PC-9 (cell line): ENCODE data around the gene SLC23A1. TPM values are rescaled to one million over a fixed set of nuclear protein-coding genes. Genes with fewer than 3 reads are reported as not detected.

Source experiments
- BruUV-seq: library from RNA; stranded (reverse); fragments of 400-500 nt; replicated peaks from 2 replicates; lab custom pipeline; 2021; lab: Mats Ljungman, UMichigan
- CTCF ChIA-PET: fragments of 300-600 bp; sonication (Branson Sonifier 250); formaldehyde crosslinking; loops from one replicate; lab custom pipeline; 2022; ENCODE audit warnings: antibody characterized with exemption; lab: Charles Lee
- POLR2A ChIA-PET: fragments of 300-600 bp; sonication (Branson Sonifier 250); formaldehyde crosslinking; loops from one replicate; lab custom pipeline; 2022; ENCODE audit warnings: antibody characterized with exemption; ENCODE audit not compliant: unreplicated experiment; lab: Charles Lee
- DNase-seq, 2 experiments: peaks; one replicate each; pipeline versions ENCODE4 v3.0.0 to v3.0.0-alpha.2; 2015 to 2022; ENCODE audit warnings: mixed read lengths in 1 of 2
- H2AFZ ChIP-seq: fragments of 200-600 bp; sonication (generic); 2 replicates; pipeline ENCODE4 v1.8.1; 2017; ENCODE audit warnings: antibody characterized with exemption
- H3F3A ChIP-seq: fragments of 200-600 bp; sonication (generic); 2 replicates; pipeline ENCODE4 v1.8.1; 2017; ENCODE audit warnings: antibody characterized with exemption, mild to moderate bottlenecking, low read depth; ENCODE audit not compliant: insufficient read depth
- H3K27ac ChIP-seq: fragments of 200-600 bp; sonication (generic); 2 replicates; pipeline ENCODE4 v1.6.1; 2016; ENCODE audit warnings: mixed run types
- H3K27me3 ChIP-seq: fragments of 200-600 bp; sonication (generic); 2 replicates; pipeline ENCODE4 v1.6.1; 2016; ENCODE audit warnings: low read depth, mixed run types; ENCODE audit not compliant: insufficient read depth
- H3K36me3 ChIP-seq: fragments of 200-600 bp; sonication (generic); 2 replicates; pipeline ENCODE4 v1.6.1; 2016; ENCODE audit warnings: low read depth, mixed run types
- H3K4me1 ChIP-seq: fragments of 200-600 bp; sonication (generic); replicated peaks from 2 replicates; pipeline ENCODE4 v1.6.1; 2016; ENCODE audit warnings: mixed run types; ENCODE audit not compliant: insufficient read depth
- H3K4me2 ChIP-seq: fragments of 200-600 bp; sonication (generic); 2 replicates; pipeline ENCODE4 v1.6.1; 2017; ENCODE audit warnings: mixed run types
- H3K4me3 ChIP-seq: fragments of 200-600 bp; sonication (generic); 2 replicates; pipeline ENCODE4 v1.6.1; 2016; ENCODE audit warnings: mixed run types
- H3K79me2 ChIP-seq: fragments of 200-600 bp; sonication (generic); 2 replicates; pipeline ENCODE4 v1.6.1; 2017; ENCODE audit warnings: low read depth, mixed run types
- H3K9me2 ChIP-seq: fragments of 200-600 bp; sonication (generic); 2 replicates; pipeline ENCODE4 v1.8.1; 2017; ENCODE audit warnings: mild to moderate bottlenecking; ENCODE audit not compliant: insufficient read depth
- H3K9me3 ChIP-seq: fragments of 200-600 bp; sonication (generic); 2 replicates; pipeline ENCODE4 v1.8.1; 2016; ENCODE audit warnings: low read depth; ENCODE audit not compliant: insufficient read depth
- H4K20me1 ChIP-seq: fragments of 200-600 bp; sonication (generic); 2 replicates; pipeline ENCODE4 v1.8.1; 2017; ENCODE audit not compliant: insufficient read depth
- EZH2 ChIP-seq: fragments of 200-600 bp; sonication (generic); IDR thresholded peaks from 2 replicates; pipeline ENCODE4 v1.8.0; 2017; ENCODE audit warnings: antibody characterized with exemption, low read depth
- intact Hi-C: fragments of 100-400 bp; cut with micrococcal nuclease; formaldehyde crosslinking; loops from one replicate; pipeline ENCODE4 v1.10.0; 2022; ENCODE audit not compliant: unreplicated experiment
- total RNA-seq: library from RNA; stranded (reverse); gene quantifications from 2 replicates; pipeline ENCODE4 v1.2.3, GENCODE V29; 2021
- TF ChIP-seq, protein P1 (sequence below): fragments of 200-600 bp; sonication (generic); conservative IDR thresholded peaks from 2 replicates; pipeline ENCODE4 v1.6.1; 2017; ENCODE audit warnings: mixed run types, antibody characterized with exemption, mild to moderate bottlenecking, moderate library complexity

SLC23A1 gene
- total RNA-seq, 1 experiment from 2014 or later: 1.9 TPM

DNA sequence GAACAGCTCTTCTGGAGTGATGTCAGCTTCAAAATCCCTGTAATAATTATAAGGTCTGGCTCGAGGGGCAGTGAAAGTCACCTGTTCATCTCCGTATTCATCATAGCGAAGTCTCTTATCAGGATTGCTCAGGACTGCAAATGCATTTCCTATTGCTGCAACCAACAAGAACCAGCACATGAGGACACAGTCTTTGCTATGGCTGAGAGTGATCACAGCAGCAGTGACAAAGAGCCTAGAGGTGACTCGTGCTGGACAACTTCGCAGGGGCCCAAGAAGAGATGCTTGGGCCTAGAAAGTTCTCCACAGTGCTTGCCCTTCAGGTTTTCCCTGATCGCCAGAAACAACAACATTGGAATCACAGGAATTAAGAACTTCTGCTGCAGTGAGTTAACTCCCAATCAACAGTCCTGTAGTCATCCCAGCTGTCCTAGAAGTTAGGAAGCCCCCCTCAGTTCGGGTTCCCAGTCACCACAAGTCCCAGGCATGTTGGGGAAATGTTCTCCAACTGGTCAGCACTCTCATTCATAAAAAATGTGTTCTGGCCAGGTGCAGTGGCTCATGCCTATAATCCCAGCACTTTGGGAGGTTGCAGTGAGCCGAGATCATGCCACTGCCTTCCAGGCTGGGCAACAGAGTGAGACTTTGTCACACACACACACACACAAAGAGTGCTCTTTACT lies 43.2 kb upstream of the SLC23A1 start:
- DNase-seq: no peak

DNA sequence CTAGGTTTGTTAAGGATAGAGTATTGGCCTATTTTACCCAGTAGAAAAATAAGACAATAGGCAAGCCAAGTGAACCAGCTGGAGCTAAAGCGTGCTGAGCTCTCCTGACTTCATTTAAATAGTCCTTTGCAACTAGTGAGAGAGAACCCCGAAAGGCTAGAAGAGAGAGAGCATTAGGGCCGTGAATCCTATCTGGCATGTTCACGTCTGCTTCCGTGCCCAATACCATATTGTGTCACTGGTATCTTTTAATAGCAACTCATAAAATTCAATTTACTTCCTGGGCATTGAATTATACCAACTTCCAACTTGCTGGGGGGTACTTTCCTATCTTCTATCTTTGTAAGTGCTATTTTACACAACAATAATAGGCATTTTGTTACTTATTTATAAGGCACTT lies 42.4 kb upstream of the SLC23A1 start:
- no TSS peak for BruUV-seq
- H3K4me3 ChIP-seq: no peak overlapping the region
- CTCF ChIA-PET: no interaction called here
- H3K36me3 ChIP-seq: no peaks in the 10 kb centered on the region; the same call in 1 of the 2 replicates
- H3K9me2 ChIP-seq: no peaks in the 10 kb centered on the region
- intact Hi-C loops: no loop called here
- H3K79me2 ChIP-seq: no peaks in the 10 kb centered on the region
- no peaks in the 10 kb centered on the region for H3K27me3 ChIP-seq
- H3K4me1 ChIP-seq: no peaks in the 10 kb centered on the region
- no peak overlapping the region for H2AFZ ChIP-seq
- TF ChIP-seq, protein P1, sequence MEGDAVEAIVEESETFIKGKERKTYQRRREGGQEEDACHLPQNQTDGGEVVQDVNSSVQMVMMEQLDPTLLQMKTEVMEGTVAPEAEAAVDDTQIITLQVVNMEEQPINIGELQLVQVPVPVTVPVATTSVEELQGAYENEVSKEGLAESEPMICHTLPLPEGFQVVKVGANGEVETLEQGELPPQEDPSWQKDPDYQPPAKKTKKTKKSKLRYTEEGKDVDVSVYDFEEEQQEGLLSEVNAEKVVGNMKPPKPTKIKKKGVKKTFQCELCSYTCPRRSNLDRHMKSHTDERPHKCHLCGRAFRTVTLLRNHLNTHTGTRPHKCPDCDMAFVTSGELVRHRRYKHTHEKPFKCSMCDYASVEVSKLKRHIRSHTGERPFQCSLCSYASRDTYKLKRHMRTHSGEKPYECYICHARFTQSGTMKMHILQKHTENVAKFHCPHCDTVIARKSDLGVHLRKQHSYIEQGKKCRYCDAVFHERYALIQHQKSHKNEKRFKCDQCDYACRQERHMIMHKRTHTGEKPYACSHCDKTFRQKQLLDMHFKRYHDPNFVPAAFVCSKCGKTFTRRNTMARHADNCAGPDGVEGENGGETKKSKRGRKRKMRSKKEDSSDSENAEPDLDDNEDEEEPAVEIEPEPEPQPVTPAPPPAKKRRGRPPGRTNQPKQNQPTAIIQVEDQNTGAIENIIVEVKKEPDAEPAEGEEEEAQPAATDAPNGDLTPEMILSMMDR: no peak
- no peak for TF ChIP-seq EZH2
- no peaks in the 10 kb centered on the region for H4K20me1 ChIP-seq
- H3F3A ChIP-seq: 0 out of 2 replicates have a peak, but pooled peaks cover 3% of the 10 kb centered on the region
- H3K9me3 ChIP-seq: no peaks in the 10 kb centered on the region
- H3K4me2 ChIP-seq: no peak overlapping the region
- DNase-seq: no peak
- POLR2A ChIA-PET: no interaction called here
- no peak overlapping the region for H3K27ac ChIP-seq

More for the DNA sequence above, 43.2 kb upstream of the SLC23A1 start:
- Histone ChIP-seq H3K4me1 (no peaks in the 10 kb centered on the region), H3K27ac (no peak overlapping the region), H3K9me3 (no peaks in the 10 kb centered on the region), H3K9me2 (no peaks in the 10 kb centered on the region), H3K4me3 (no peak overlapping the region), H4K20me1 (no peaks in the 10 kb centered on the region), H2AFZ (no peak overlapping the region), H3K79me2 (no peaks in the 10 kb centered on the region), H3F3A (0 out of 2 replicates have a peak, but pooled peaks cover 3% of the 10 kb centered on the region), H3K27me3 (no peaks in the 10 kb centered on the region), H3K4me2 (no peak overlapping the region), H3K36me3 (no peaks in the 10 kb centered on the region; the same call in 1 of the 2 replicates)
- ChIA-PET POLR2A (no interaction called here), CTCF (interaction anchor here (0.6 kb wide), 1 partner anchor 107 kb away, joined by 3 read pairs; no protein-coding TSS in a partner anchor)
- intact Hi-C loops: no loop called here
- no TSS peak for BruUV-seq
- no peak for TF ChIP-seq EZH2
- TF ChIP-seq, protein P1: no peak

DNA sequence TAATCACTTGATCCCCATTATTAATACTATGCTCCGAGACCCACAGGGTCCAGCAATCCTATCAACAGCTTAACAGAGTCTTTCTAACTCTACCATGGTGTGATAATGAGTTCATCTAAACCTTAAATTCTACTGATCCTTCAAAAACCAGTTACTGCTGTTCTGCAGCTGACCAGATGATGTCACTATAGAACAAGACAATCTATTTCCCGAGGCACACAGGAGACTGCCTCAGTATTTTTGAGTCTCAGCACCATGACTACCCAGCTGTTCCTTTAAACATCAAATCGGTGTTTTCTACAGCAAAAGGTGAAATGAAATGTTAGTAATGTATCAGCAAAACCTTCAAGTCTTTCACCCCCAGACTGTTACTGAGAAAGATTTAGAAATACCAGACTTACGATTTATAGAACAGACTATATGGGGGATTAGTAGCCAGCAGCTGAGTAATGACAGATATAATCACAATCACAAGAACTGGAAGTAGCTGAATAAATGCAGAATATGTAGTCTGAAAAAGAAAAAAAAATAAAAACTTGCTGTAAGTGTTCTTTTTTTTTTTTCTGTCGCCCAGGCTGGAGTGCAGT lies 39.3 kb upstream of the SLC23A1 start:
- no peaks in the 10 kb centered on the region for H3K27me3 ChIP-seq
- ChIA-PET POLR2A (interaction anchor here (0.5 to 0.6 kb wide), 2 partner anchors 60 to 129 kb away, joined by 7 to 9 read pairs; no protein-coding TSS in a partner anchor), CTCF (interaction anchor here (0.6 to 1.4 kb wide), 5 partner anchors 16 to 212 kb away, joined by 3 to 15 read pairs (median 3); no protein-coding TSS in a partner anchor)
- H4K20me1 ChIP-seq: no peaks in the 10 kb centered on the region
- no peaks in the 10 kb centered on the region for H3K9me3 ChIP-seq
- peak; percentile 33 to 55 for DNase-seq
- H3K36me3 ChIP-seq: no peaks in the 10 kb centered on the region
- H3F3A ChIP-seq: 0 out of 2 replicates have a peak, but pooled peaks cover 3% of the 10 kb centered on the region
- H3K4me2 ChIP-seq: no peak overlapping the region
- H3K4me3 ChIP-seq: no peak overlapping the region
- no peak overlapping the region for H3K27ac ChIP-seq
- BruUV-seq: no TSS peak
- H3K9me2 ChIP-seq: no peaks in the 10 kb centered on the region
- intact Hi-C loops: loop anchor here (1.0 to 2.0 kb wide), 3 partner anchors 91 to 546 kb away; no protein-coding TSS in a partner anchor
- no peak overlapping the region for H2AFZ ChIP-seq
- no peaks in the 10 kb centered on the region for H3K4me1 ChIP-seq
- TF ChIP-seq EZH2: no peak
- TF ChIP-seq, protein P1: peak; percentile 83
- H3K79me2 ChIP-seq: no peaks in the 10 kb centered on the region
